ENCODE measurements around the gene GATAD2A.
"Not testable (repeated sequence)": the region's sequence is repeated elsewhere in the genome, so short reads cannot be mapped to it uniquely, and the experiment has no call there.

GATAD2A gene

GRCh38 chr19:19445911-19446361 is 40.5 kb downstream of the GATAD2A start:
- DNase-seq (ENCODE audit: low read depth, low spot score): no peak

GRCh38 chr19:19446655-19447437 is 41.4 kb downstream of the GATAD2A start:
- DNase-seq (ENCODE audit: low read depth, low spot score): no peak

GRCh38 chr19:19447536-19448237 is 42.2 kb downstream of the GATAD2A start:
- DNase-seq (ENCODE audit: low read depth, low spot score): no peak

GRCh38 chr19:19448238-19448544 is 42.7 kb downstream of the GATAD2A start:
- DNase-seq (ENCODE audit: low read depth, low spot score): no peak

- no peak for DNase-seq (ENCODE audit: low read depth, low spot score)
Observed at GRCh38 chr19:19451429-19452242, 46.2 kb downstream of the GATAD2A start.

- DNase-seq (ENCODE audit: low read depth, low spot score): no peak
Observed at GRCh38 chr19:19452243-19453124, 47.0 kb downstream of the GATAD2A start.

- no peak for DNase-seq (ENCODE audit: low read depth, low spot score)
Observed at GRCh38 chr19:19453125-19453454, 47.6 kb downstream of the GATAD2A start.

- DNase-seq (ENCODE audit: low read depth, low spot score): not testable (repeated sequence)
Observed at GRCh38 chr19:19455166-19455919, 49.9 kb downstream of the GATAD2A start.

GRCh38 chr19:19457671-19458070 is 52.2 kb downstream of the GATAD2A start:
- no peak for DNase-seq (ENCODE audit: low read depth, low spot score)

- DNase-seq (ENCODE audit: low read depth, low spot score): no peak
Observed at GRCh38 chr19:19458110-19458816, 52.8 kb downstream of the GATAD2A start.

GRCh38 chr19:19459073-19459472 is 53.6 kb downstream of the GATAD2A start:
- no peak for DNase-seq (ENCODE audit: low read depth, low spot score)

- no peak for DNase-seq (ENCODE audit: low read depth, low spot score)
Observed at GRCh38 chr19:19459707-19460251, 54.3 kb downstream of the GATAD2A start.

- no peak for DNase-seq (ENCODE audit: low read depth, low spot score)
Observed at GRCh38 chr19:19460258-19460731, 54.8 kb downstream of the GATAD2A start.

- DNase-seq (ENCODE audit: low read depth, low spot score): no peak
Observed at GRCh38 chr19:19460761-19461265, 55.3 kb downstream of the GATAD2A start.

GRCh38 chr19:19461306-19461670 is 55.8 kb downstream of the GATAD2A start:
- DNase-seq (ENCODE audit: low read depth, low spot score): no peak

GRCh38 chr19:19461671-19462622 is 56.5 kb downstream of the GATAD2A start:
- DNase-seq (ENCODE audit: low read depth, low spot score): peak; percentile 40

- DNase-seq (ENCODE audit: low read depth, low spot score): no peak
Observed at GRCh38 chr19:19463348-19464117, 58.1 kb downstream of the GATAD2A start.
